ENCODE results near the gene ANKRD33B. TPM values are rescaled to one million over a fixed set of nuclear protein-coding genes. Genes with fewer than 3 reads are reported as not detected.

Gene ANKRD33B
- total RNA-seq, 1 experiment from 2014 or later = 6.9 TPM

- Histone ChIP-seq H2BK120ac (ENCODE audit: low read depth, low read length, poor library complexity, severe bottlenecking) (no peak overlapping the region), H4K20me1 (ENCODE audit: control insufficient read depth, insufficient read depth, insufficient read length) (no peaks in the 10 kb centered on the region), H3K23ac (ENCODE audit: insufficient read length, low read depth, low read length) (no peak overlapping the region), H3K4me2 (ENCODE audit: insufficient read depth, insufficient read length, low read length) (no peak overlapping the region), H3K23me2 (ENCODE audit: insufficient read length, low read depth, low read length, poor library complexity, severe bottlenecking) (no peaks in the 10 kb centered on the region), H2BK5ac (ENCODE audit: insufficient read length, low read length) (no peak overlapping the region), H2AFZ (ENCODE audit: low read length) (no peak overlapping the region), H2AK5ac (ENCODE audit: insufficient read length, low read length) (no peak overlapping the region), H3K4me1 (ENCODE audit: insufficient read depth, low read length) (no peaks in the 10 kb centered on the region; the same call in 1 of the 2 replicates), H4K5ac (ENCODE audit: insufficient read length, low read depth, low read length) (no peak overlapping the region), H2BK12ac (ENCODE audit: insufficient read length, low read depth, low read length) (no peak overlapping the region), H3K56ac (ENCODE audit: insufficient read length, low read depth, low read length) (no peak overlapping the region), H3T11ph (ENCODE audit: low read length) (no peak overlapping the region), H2BK15ac (ENCODE audit: low read depth, low read length) (no peak overlapping the region), H4K8ac (replicated peaks; ENCODE audit: insufficient read length, low read depth, low read length) (no peak overlapping the region), H3K18ac (ENCODE audit: insufficient read length, low read depth, low read length) (no peak overlapping the region), H3K27me3 (ENCODE audit: insufficient read depth, low read length) (no peaks in the 10 kb centered on the region), H3K14ac (ENCODE audit: insufficient read depth, low read length) (no peak overlapping the region), H3K9ac (ENCODE audit: extremely low read depth, insufficient read length, low read length) (no peak overlapping the region), H2BK20ac (ENCODE audit: low read depth, low read length, poor library complexity, severe bottlenecking) (no peak overlapping the region), H3K9me3 (ENCODE audit: control insufficient read depth, low read depth, low read length) (no peaks in the 10 kb centered on the region), H3K79me2 (ENCODE audit: insufficient read depth, low read length) (no peaks in the 10 kb centered on the region), H4K91ac (ENCODE audit: insufficient read length, low read depth, low read length) (no peak overlapping the region), H3K27ac (ENCODE audit: insufficient read length, low read depth, low read length) (no peak overlapping the region), H3K79me1 (ENCODE audit: insufficient read depth, low read depth, low read length, poor library complexity, severe bottlenecking) (no peaks in the 10 kb centered on the region), H3K4ac (ENCODE audit: low read depth, low read length) (no peak overlapping the region; the same call in 1 of the 2 replicates)
- Mint-ChIP-seq H3K9me3 (no peaks in the 10 kb centered on the region; a peak in 2 of 5 replicates), H3K4me3 (no peak overlapping the region), H3K4me1 (peaks cover 18 to 21% of the 10 kb centered on the region in 2 experiments), H3K27me3 (ENCODE audit: low read depth) (no peaks in the 10 kb centered on the region), H3K36me3 (ENCODE audit: insufficient read depth in 1 of 3, low read depth in 3 of 3) (peaks cover 0 to 1% (median 0%) of the 10 kb centered on the region in 3 experiments; a peak in 2 of 7 replicates), H3K27ac (no peak overlapping the region)
- TF ChIP-seq CTCF (conservative IDR thresholded peaks at IDR 0.05) = no peak
- DNase-seq = no peak
- WGBS (ENCODE audit: extremely low coverage, insufficient read length, low lambda C conversion rate) = no CpG with 5 or more reads among the region's 6 CpGs
Measured at GRCh38 chr5:10595293-10595671, 31.4 kb downstream of the ANKRD33B start.
